UCSD-AML1 (cell line): Measurements from ENCODE around the gene MED23.
"Not testable (repeated sequence)": the region's sequence is repeated elsewhere in the genome, so short reads cannot be mapped to it uniquely, and the experiment has no call there.

Experiments used
- DNase-seq: peaks from one replicate; lab custom pipeline; 2025; ENCODE audit not compliant: unreplicated experiment; lab: John Stamatoyannopoulos, UW

Gene MED23

GRCh38 chr6:131581523-131581922, 46.5 kb downstream of the MED23 start:
- DNase-seq = no peak

GRCh38 chr6:131575834-131576478, 52.1 kb downstream of the MED23 start:
- DNase-seq = no peak

- DNase-seq = no peak
Observed at GRCh38 chr6:131574686-131575085, 53.4 kb downstream of the MED23 start.

- DNase-seq = no peak
Observed at GRCh38 chr6:131574133-131574532, 53.9 kb downstream of the MED23 start.

- DNase-seq = no peak
Observed at GRCh38 chr6:131572686-131573415, 55.2 kb downstream of the MED23 start, which contains the start of gene ARG1. TSS of gene ARG1 (plus strand) at chr6:131573226. CDS start at chr6:131573283, 57 bp downstream.

- DNase-seq = no peak
Observed at GRCh38 chr6:131568726-131569125, 59.3 kb downstream of the MED23 start.

GRCh38 chr6:131565056-131565455, 63.0 kb downstream of the MED23 start:
- DNase-seq = no peak

- DNase-seq = no peak
Observed at GRCh38 chr6:131561925-131562707, 65.9 kb downstream of the MED23 start.

- no peak for DNase-seq
Observed at GRCh38 chr6:131558922-131559321, 69.1 kb downstream of the MED23 start.

- DNase-seq = no peak
Observed at GRCh38 chr6:131555992-131556391, 72.0 kb downstream of the MED23 start.

GRCh38 chr6:131552572-131552971, 75.5 kb downstream of the MED23 start:
- DNase-seq = no peak

GRCh38 chr6:131551902-131552301, 76.1 kb downstream of the MED23 start:
- DNase-seq = no peak

- DNase-seq = no peak
Observed at GRCh38 chr6:131549811-131550210, 78.2 kb downstream of the MED23 start.

GRCh38 chr6:131548441-131548840, 79.6 kb downstream of the MED23 start:
- no peak for DNase-seq

GRCh38 chr6:131547488-131547887, 80.6 kb downstream of the MED23 start:
- no peak for DNase-seq

- DNase-seq = no peak
Observed at GRCh38 chr6:131545317-131545716, 82.7 kb downstream of the MED23 start.

- not testable (repeated sequence) for DNase-seq
Observed at GRCh38 chr6:131538615-131539014, 89.4 kb downstream of the MED23 start.

- no peak for DNase-seq
Observed at GRCh38 chr6:131532580-131533039, 95.4 kb downstream of the MED23 start.

- not testable (repeated sequence) for DNase-seq
Observed at GRCh38 chr6:131531681-131532080, 96.4 kb downstream of the MED23 start.

- not testable (repeated sequence) for DNase-seq
Observed at GRCh38 chr6:131530936-131531335, 97.1 kb downstream of the MED23 start.

- no peak for DNase-seq
Observed at GRCh38 chr6:131524695-131525336, 103.2 kb downstream of the MED23 start.
